Activated CD4-positive, alpha-beta T cell treated with anti-CD3 and anti-CD28 coated beads for 4 hours (primary cell): Measurements from ENCODE around the gene REV3L.

Source experiments
- DNase-seq, 2 donors: peaks; one replicate each; pipeline ENCODE4 v3.0.0-alpha.2; 2020

The REV3L gene

DNA sequence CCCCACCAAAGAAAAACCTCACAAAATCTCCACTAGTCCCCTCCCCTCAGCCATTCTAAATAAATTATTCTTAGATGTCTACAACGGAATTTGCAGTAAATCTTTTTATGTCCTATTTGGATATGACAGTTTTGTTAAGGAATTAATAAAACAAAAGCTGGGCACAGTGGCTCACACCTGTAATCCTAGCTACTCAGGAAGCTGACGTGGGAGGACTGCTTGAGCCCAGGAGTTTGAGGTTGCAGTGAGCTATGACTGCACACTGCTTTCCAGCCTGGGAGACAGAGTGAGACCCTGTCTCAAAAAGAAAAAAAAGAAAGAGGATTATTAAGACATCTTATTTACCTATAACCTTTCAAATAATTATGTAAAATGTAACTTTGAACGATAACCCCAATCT is 230.3 kb downstream of the REV3L start:
- DNase-seq, result no peak

- no peak for DNase-seq
Measured at GRCh38 chr6:111250791-111251354, 232.1 kb downstream of the REV3L start.
